ENCODE results near the gene TMED10. TPM values are rescaled to one million over a fixed set of nuclear protein-coding genes. Genes with fewer than 3 reads are reported as not detected.

TMED10 gene
- total RNA-seq, 2 donors from 2014 or later, result 264 to 267 TPM

DNA sequence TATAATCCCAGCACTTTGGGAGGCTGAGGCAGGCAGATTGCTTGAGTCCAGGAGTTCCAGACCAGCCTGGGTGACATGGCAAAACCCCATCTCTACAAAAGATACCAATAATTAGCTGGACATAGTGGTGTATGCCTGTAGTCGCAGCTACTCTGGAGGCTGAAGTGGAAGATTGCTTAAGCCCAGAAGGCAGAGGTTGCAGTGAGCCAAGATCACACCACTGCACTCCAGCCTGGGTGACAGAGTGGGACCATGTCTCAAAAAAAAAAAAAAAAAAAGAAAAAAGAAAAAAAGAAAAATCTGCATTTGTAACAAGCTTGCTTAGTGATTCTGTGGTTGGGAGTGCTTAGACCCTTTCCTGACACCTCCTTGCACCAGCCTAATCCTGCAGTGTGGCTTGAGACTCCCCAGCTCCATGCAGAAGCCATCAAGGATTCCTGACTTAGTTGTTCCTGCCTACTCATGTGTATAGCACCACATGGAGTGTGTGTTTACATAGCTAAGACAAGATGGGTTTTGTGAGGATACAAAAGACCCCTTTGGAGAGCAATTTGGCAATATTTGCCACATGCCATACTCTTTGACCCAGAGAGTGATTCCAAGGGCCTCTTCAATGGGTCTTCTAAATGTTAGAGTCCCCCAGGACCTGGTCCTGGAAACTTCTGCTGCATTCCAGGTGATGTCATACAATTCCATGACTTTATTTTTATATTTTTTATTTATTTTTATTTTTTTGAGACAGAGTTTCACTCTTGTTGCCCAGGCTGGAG is 5.1 kb upstream of the TMED10 start:
- H3K4me1 ChIP-seq (ENCODE audit: control insufficient read depth, insufficient read depth, low read length), result no peaks in the 10 kb centered on the region
- H3K9me3 ChIP-seq (ENCODE audit: control insufficient read depth, low read length), result no peaks in the 10 kb centered on the region
- H3K9ac ChIP-seq (ENCODE audit: extremely low read depth, low read length, poor library complexity, severe bottlenecking), result no peak overlapping the region
- DNase-seq, result no peak
- no peaks in the 10 kb centered on the region for H3K36me3 Mint-ChIP-seq (ENCODE audit: low read depth)
- H3K4me1 Mint-ChIP-seq, result no peaks in the 10 kb centered on the region
- H3K27ac Mint-ChIP-seq, result no peak overlapping the region
- WGBS, 2 experiments (ENCODE audit: insufficient coverage in 1 of 2, insufficient read length in 1 of 2), result 88% methylated on average over 1 of the region's 1 CpG; no CpG with 5 or more reads in 1 of the 2 experiments
- H3K4me3 Mint-ChIP-seq, result no peak overlapping the region
- no peaks in the 10 kb centered on the region for H3K9me3 Mint-ChIP-seq
- peaks cover 1% of the 10 kb centered on the region for H3K27me3 Mint-ChIP-seq (ENCODE audit: insufficient read depth)
- no peaks in the 10 kb centered on the region for H3K36me3 ChIP-seq (ENCODE audit: control insufficient read depth, insufficient read depth, low read length)
- H3K4me3 ChIP-seq (ENCODE audit: low read length), result no peak overlapping the region
- H3K27me3 ChIP-seq (ENCODE audit: control insufficient read depth, insufficient read depth, low read length, poor library complexity, severe bottlenecking), result no peaks in the 10 kb centered on the region
- H3K27ac ChIP-seq (ENCODE audit: low read depth, low read length), result no peak overlapping the region
- TF ChIP-seq, protein P1, sequence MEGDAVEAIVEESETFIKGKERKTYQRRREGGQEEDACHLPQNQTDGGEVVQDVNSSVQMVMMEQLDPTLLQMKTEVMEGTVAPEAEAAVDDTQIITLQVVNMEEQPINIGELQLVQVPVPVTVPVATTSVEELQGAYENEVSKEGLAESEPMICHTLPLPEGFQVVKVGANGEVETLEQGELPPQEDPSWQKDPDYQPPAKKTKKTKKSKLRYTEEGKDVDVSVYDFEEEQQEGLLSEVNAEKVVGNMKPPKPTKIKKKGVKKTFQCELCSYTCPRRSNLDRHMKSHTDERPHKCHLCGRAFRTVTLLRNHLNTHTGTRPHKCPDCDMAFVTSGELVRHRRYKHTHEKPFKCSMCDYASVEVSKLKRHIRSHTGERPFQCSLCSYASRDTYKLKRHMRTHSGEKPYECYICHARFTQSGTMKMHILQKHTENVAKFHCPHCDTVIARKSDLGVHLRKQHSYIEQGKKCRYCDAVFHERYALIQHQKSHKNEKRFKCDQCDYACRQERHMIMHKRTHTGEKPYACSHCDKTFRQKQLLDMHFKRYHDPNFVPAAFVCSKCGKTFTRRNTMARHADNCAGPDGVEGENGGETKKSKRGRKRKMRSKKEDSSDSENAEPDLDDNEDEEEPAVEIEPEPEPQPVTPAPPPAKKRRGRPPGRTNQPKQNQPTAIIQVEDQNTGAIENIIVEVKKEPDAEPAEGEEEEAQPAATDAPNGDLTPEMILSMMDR (conservative IDR thresholded peaks at IDR 0.05), result no peak

DNA sequence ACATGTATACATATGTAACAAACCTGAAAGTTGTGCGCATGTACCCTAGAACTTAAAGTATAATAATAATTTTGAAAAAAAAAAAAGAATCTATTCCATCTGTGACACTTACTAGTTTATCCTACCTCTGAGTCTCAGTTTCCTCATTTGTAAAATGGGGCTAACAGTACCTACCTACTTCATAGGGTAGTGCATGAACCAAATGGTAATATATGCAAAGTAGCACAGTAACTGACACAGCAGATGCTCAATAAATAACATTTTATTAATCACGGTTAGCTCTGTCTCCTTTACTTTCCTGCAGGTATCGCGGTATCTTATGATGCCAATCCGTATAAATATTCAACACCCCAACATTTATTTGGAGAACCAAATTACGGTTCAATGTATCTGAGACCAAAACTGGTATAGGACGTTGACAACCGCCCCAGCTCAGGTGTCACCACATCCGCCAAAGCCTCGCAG is 703 bp downstream of the TMED10 start:
- TF ChIP-seq, protein P1 (conservative IDR thresholded peaks at IDR 0.05), result no peak
- H3K36me3 ChIP-seq (ENCODE audit: control insufficient read depth, insufficient read depth, low read length), result no peaks in the 10 kb centered on the region
- peaks cover 2% of the 10 kb centered on the region for H3K36me3 Mint-ChIP-seq (ENCODE audit: low read depth)
- H3K27ac Mint-ChIP-seq, result peak overlapping the region; percentile 97
- no peaks in the 10 kb centered on the region for H3K27me3 ChIP-seq (ENCODE audit: control insufficient read depth, insufficient read depth, low read length, poor library complexity, severe bottlenecking)
- H3K9me3 ChIP-seq (ENCODE audit: control insufficient read depth, low read length), result no peaks in the 10 kb centered on the region
- no peaks in the 10 kb centered on the region for H3K9me3 Mint-ChIP-seq
- no peak for DNase-seq
- H3K9ac ChIP-seq (ENCODE audit: extremely low read depth, low read length, poor library complexity, severe bottlenecking), result peak overlapping the region; percentile 88
- peaks cover 16% of the 10 kb centered on the region for H3K4me1 Mint-ChIP-seq
- peak overlapping the region; percentile 98 for H3K4me3 Mint-ChIP-seq
- no peaks in the 10 kb centered on the region for H3K27me3 Mint-ChIP-seq (ENCODE audit: insufficient read depth)
- H3K27ac ChIP-seq (ENCODE audit: low read depth, low read length), result peak overlapping the region; percentile 89
- no peaks in the 10 kb centered on the region for H3K4me1 ChIP-seq (ENCODE audit: control insufficient read depth, insufficient read depth, low read length)
- peak overlapping the region; percentile 93 for H3K4me3 ChIP-seq (ENCODE audit: low read length)
- WGBS, 2 experiments (ENCODE audit: insufficient coverage in 1 of 2, insufficient read length in 1 of 2), result 1 to 9% methylated on average over 4 to 9 of the region's 10 CpGs

DNA sequence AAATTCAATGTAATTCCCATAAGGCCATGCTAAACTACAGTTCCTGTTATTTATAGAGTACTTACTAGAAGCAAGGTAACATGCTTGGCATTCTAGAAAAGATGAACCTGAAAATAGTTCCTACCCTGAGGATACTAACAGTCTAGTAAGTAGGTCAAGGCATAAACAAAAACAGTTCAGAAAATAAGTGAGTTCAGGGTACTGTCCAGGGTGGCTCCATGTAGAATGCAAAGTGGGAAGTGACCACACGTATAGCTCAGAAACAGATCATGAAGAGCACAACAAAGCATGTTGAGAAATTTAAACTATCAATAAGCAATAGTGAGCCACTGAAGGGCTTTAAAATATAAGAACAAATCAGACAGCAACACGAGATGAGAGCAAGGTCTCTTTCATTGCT is 2.3 kb downstream of the TMED10 start:
- WGBS, 2 experiments (ENCODE audit: insufficient coverage in 1 of 2, insufficient read length in 1 of 2), result 91 to 100% methylated on average over 2 of the region's 2 CpGs
- H3K27me3 Mint-ChIP-seq (ENCODE audit: insufficient read depth), result no peaks in the 10 kb centered on the region
- no peak for DNase-seq
- Histone ChIP-seq H3K9me3 (ENCODE audit: control insufficient read depth, low read length) (no peaks in the 10 kb centered on the region), H3K27ac (ENCODE audit: low read depth, low read length) (no peak overlapping the region), H3K27me3 (ENCODE audit: control insufficient read depth, insufficient read depth, low read length, poor library complexity, severe bottlenecking) (no peaks in the 10 kb centered on the region), H3K36me3 (ENCODE audit: control insufficient read depth, insufficient read depth, low read length) (no peaks in the 10 kb centered on the region), H3K9ac (ENCODE audit: extremely low read depth, low read length, poor library complexity, severe bottlenecking) (no peak overlapping the region), H3K4me3 (ENCODE audit: low read length) (peak overlapping the region; percentile 93), H3K4me1 (ENCODE audit: control insufficient read depth, insufficient read depth, low read length) (no peaks in the 10 kb centered on the region)
- H3K27ac Mint-ChIP-seq, result no peak overlapping the region
- TF ChIP-seq, protein P1 (conservative IDR thresholded peaks at IDR 0.05), result no peak
- H3K9me3 Mint-ChIP-seq, result no peaks in the 10 kb centered on the region
- H3K4me3 Mint-ChIP-seq, result peak overlapping the region; percentile 98
- H3K4me1 Mint-ChIP-seq, result peaks cover 18% of the 10 kb centered on the region
- H3K36me3 Mint-ChIP-seq (ENCODE audit: low read depth), result peaks cover 5% of the 10 kb centered on the region
